ENCODE measurements around the gene C1R.

The C1R gene

DNA sequence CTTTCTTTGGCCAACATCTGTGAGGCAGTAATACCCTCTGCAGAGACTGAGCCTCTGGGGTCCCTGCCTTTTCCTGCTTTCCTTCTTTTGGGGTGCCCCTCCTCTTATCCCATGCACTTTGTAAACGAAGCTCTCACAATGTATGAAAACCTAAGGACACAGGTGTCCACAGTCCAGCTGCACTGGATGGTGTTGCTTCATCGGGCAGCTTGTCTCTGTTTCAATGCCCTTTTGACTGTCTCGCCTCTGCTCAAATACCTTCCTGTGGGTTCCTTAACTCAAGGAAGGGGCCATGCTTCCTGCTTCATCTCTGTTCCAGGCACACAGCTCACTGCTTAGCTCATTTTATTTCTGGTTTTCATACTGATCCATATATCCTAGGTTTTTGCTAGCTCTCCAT is 10.3 kb upstream of the C1R start:
- no peak overlapping the region for H3K4me3 ChIP-seq (ENCODE audit: low read length)
- DNase-seq (ENCODE audit: low read depth, low spot score): no peak

DNA sequence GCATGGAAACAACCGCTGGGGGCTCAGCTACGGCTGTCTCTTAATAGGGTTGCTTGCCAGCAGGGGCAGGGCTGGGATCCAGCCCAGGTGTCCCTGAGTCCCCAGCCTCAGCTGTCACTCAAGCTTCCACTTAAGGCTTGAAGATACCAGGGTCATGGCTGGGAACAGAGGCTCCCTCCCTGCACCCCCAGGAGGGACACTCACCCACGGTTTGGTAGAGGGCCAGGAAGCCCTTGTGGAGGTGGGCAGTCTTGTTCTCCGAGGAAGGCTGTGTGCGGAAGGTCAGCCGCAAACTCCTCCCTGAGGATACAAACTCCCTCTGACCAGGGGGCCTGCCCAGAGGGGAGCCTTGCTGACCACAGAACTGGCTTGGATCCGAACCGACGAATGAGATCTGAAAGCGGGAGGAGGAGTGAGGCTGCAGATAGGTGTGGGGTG is 9.5 kb upstream of the C1R start:
- DNase-seq (ENCODE audit: low read depth, low spot score): no peak
- H3K4me3 ChIP-seq (ENCODE audit: low read length): no peak overlapping the region

DNA sequence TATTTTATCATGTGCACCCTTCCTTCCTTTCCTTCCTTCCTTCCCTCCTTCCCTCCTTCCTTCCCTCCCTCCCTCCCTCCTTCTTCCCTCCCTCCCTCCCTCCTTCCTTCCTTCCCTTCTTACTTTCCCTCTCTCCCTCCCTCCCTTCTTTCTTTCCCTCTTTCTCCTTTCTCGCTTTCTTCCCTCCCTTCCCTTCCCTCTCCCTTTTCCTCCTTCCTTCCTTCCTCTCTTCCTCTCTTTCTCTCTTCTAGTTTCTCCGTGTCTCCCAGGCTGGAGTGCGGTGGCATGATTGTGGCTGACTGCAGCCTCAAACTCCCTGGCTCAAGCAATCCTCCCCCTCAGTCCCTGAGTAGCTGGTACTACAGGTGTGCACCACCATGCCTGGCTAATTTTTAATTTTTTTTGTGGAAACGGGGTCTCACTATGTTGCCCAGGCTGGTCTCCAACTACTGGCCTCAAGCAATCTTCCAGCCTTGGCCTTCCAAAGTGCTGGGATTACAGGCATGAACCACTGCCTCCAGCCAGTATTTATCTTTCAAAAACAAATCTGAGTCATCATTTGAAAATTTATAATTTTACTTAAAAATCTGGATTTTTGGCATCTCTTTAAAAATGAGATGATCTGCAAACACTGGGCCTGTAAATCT is 8.9 kb upstream of the C1R start:
- no peak for DNase-seq (ENCODE audit: low read depth, low spot score)
- H3K4me3 ChIP-seq (ENCODE audit: low read length): no peak overlapping the region

DNA sequence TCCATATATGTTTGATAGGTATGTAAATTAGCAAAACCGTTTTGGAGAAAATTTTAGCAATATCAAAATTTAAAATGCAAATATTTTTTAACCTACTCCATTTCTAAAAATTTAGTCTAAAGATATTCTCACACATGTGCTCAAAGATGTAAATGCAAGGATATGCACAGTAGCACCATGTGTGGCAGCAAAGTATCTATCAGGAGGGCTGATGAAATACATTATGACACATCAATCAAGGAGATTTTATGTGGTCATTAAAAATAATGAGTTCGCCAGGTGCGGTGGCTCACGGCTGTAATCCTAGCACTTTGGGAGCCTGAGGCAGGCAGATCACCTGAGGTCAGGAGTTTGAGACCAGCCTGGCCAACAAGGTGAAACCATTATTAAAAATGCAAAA is 8.0 kb upstream of the C1R start:
- no peak overlapping the region for H3K4me3 ChIP-seq (ENCODE audit: low read length)
- DNase-seq (ENCODE audit: low read depth, low spot score): no peak

DNA sequence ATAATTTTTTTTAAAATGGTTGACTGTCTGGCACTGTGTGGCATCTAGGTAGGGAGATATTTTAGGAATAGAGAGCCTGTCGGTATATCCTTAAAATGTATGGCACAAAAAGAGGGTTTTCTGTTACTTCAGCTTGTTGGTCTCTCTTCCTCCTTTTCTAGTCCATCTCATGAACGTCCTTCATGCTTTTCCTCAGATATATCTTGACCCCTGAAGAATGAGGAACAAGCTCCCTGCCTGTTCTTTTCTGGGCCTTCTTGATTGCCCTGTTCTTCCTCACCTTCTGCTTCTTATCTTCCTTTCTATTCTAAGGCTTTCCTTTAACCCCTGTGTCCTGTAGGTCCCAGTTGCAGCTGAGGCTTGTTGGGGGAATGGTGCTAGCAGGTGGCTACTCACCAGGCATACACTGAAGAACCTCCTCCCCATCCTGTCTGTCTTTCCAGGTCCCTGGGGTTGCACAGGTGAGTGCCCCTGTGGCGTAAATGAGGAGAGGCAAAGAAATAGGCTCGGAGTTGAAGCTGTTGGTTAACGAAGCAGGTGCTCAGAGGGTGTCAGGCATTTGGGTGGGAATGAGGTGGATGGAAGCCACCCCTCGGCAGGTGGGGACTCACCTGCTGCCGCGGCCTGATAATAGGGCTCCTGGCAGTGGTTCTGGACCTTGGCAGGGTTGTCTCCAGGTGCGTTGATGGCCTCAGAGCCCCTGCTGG is 7.2 kb upstream of the C1R start:
- H3K4me3 ChIP-seq (ENCODE audit: low read length): no peak overlapping the region
- no peak for DNase-seq (ENCODE audit: low read depth, low spot score)

DNA sequence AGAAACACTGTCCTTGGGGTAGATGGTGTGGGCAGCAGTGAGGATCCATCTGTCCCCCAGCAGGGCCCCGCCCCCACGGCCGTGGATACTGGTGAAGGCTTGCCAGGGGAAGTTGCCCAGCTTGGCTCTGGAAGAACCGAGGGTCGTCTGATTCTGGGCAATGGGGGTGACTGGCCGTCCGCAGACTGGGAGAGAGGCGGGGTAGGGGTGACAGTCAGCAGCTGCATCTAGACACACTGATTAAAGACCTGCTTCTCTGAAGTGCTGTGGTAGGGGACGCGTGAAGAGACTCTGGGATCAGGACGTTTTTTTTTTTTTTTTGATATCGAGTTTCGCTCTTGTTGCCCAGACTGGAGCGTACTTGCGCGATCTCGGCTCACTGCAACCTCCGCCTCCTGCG is 4.7 kb upstream of the C1R start:
- no peak for DNase-seq (ENCODE audit: low read depth, low spot score)
- H3K4me3 ChIP-seq (ENCODE audit: low read length): no peak overlapping the region

DNA sequence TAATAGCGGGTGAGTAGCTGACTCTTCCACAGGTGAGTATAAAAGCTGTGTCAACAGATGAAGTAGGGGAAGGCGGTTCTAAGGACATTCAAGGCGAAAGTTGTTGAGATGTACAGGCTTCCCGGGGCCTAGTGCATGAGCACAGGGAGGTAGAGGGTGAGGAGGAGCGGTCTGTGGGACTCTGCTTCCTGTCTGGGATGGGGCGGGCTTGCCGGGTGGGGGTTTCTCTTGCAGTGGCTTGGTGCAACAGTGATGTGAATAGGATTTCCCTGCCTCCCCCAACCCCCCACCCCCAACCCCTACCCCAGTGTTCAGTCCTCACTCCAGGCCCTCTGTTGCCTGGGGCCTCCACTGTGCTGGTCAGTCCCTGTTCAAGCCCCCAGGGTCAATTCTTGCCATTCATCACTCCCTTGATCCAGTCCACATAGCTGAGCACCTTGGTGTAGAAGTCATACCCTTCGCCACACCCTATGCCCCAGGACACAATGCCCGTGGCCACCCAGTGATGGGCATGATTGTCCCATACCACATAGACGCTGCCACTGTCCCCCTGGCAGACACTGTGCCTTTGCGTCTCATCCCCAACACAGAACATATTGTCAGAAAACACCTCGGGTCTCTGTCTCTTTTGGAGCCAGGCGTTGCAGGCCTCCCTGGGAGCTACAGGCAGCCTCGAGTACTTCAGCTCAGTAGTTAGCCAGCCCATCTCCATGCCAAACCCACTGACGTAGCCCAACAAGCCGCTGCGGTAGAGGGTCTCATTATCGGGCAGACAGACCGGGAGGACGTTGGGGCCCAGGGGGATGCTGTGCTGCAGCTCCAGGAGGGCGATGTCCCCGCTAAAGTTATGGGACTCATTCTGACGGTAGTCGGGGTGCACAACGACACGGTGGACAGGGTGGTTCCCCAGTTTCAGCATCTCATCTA is 4.0 kb upstream of the C1R start:
- H3K4me3 ChIP-seq (ENCODE audit: low read length): no peak overlapping the region
- DNase-seq (ENCODE audit: low read depth, low spot score): no peak

DNA sequence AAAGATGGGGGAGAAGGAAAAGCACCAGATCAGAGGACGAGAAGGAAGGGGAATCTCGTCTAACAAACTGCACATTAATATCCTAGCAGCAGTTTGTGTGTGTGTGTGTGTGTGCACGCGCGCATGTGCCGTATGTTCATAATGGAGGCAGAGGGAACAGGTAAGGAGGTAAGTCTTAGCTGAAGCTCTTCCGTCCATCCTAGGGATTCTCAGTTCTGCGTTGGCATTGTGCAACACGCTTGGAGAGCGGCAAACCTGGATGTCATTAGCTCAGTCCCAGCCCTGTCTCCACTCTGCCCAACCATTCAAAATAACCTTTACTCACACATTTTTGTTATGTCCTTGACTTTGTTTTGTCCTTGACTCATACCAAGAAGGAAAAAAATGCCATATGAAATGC is 1.6 kb upstream of the C1R start:
- no peak overlapping the region for H3K4me3 ChIP-seq (ENCODE audit: low read length)
- no peak for DNase-seq (ENCODE audit: low read depth, low spot score)

DNA sequence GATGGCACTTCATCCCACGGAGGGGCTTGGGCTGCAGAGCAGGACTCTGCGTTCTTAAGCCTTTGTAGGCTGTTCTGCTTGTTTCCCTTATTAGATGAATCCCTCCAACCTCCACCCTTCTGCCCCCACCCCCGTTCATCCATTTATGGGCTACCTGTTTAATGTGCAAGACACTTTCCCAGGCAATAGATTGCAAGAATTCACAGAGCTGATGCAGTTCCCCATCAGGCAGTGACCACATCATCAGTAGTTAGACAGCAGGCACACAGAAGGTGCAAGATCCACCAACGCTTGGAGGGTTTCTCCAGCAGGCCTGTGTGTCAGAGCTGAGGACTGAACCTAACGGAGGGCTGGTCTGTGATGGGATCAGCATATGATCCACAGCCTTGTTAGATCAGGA is 1.2 kb upstream of the C1R start:
- no peak for DNase-seq (ENCODE audit: low read depth, low spot score)
- H3K4me3 ChIP-seq (ENCODE audit: low read length): no peak overlapping the region

DNA sequence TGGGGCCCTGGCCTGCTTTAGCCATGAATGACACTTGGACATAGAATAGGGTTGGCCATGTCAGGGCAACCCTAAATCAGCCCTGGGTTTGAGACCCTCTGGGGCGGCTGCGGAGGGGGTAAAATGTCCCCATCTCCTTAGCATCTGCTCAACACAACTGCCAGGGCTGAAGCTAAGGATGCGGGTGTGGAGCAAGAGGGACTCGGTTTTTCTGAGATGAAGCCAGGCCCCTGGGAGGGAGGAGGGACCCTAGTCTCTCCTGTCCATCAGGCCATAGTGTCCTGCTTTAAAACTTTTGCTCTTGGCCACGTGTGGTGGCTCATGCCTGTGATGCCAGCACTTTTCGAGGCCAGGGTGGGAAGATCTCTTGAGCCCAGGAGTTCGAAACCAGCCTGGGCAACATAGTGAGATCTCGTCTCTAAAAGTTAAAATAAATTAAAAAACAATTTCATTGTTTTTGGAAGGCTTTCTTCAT is 778 bp upstream of the C1R start:
- no peak for DNase-seq (ENCODE audit: low read depth, low spot score)
- no peak overlapping the region for H3K4me3 ChIP-seq (ENCODE audit: low read length)

DNA sequence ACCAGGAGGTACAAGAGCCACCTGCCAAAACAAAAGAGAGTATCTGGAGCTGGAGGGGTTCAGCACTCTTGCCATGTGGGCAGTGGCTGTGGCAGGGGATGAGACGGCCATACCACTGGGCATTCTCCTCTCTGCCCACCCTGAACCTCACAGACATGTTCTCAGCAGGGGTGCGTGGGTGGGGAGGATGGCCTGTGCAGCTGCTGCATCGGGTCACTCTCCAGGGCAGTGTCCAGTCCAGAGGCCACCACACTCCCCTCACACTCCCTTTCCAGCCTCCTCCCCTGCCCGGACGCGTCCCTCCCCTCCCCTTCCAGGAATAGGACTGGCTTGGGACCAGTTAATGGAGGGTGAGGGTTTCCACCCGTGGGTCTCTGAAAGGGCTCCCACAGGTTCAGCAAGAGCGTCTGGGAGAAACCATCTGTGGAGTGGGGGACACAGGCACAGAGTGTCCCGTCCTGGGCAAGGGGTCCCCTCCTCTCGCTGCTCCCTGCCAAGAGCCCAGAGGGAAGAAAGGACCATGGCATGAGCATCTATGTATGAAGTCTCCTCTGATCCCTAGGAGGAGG is 501 bp downstream of the C1R start:
- H3K4me3 ChIP-seq (ENCODE audit: low read length): no peak overlapping the region
- DNase-seq (ENCODE audit: low read depth, low spot score): no peak

DNA sequence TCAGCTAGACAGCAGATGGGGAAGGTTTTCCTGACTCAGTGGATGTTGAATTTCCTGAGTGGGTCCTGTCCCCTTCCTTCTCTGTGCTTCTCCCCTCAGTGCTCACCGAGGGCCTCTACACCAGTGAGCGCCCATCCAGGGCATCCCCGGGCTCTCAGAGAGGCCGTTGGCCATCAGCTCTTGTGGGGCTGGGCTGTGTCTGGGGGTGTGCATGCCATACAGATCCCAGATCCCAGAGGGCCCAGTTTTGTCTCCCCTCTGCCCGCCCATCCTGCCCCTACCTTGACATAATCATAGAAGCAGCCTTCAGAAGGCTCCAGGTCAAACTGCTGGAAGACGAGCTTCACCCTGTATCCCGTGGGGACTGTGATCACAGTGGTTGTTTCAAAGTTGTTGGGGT is 1.1 kb downstream of the C1R start:
- H3K4me3 ChIP-seq (ENCODE audit: low read length): no peak overlapping the region
- no peak for DNase-seq (ENCODE audit: low read depth, low spot score)

DNA sequence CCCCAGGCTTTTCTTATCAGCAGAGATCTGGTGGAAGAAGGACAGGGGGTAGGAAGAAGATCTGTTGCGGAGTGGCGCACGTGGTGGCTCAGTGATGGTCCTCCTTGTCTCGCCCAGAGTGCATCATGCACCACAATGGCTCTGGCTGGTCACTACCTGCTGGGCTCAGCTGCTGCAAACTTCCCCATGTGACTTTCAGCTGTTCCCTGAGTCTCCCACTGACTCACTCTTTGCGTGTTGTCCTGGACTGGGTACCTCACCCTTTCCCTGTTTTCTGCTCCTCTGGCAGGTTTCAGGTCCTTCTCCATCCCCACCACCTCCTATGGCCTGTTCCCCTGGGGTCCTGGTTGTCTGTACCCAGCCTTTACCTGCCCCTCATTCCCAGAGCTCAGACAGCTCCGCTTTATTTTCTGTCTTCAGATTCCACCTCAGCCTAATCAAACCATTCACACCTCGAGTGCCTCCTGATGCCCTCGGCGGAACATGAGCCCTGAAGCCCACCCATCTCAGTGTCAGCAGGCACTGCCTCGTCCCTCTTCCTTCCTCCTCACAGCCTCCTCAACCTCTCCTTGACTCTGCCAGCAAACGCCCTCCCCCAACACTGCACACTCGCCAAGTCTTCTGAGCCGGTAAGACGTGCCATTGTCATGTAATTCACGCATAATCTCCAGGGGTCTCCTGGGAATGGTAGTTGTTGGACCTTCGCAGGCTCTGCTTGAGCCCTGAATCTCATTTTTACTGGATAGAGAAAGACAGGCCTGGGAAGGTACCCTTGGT is 1.8 kb downstream of the C1R start:
- H3K4me3 ChIP-seq (ENCODE audit: low read length): no peak overlapping the region
- DNase-seq (ENCODE audit: low read depth, low spot score): no peak

DNA sequence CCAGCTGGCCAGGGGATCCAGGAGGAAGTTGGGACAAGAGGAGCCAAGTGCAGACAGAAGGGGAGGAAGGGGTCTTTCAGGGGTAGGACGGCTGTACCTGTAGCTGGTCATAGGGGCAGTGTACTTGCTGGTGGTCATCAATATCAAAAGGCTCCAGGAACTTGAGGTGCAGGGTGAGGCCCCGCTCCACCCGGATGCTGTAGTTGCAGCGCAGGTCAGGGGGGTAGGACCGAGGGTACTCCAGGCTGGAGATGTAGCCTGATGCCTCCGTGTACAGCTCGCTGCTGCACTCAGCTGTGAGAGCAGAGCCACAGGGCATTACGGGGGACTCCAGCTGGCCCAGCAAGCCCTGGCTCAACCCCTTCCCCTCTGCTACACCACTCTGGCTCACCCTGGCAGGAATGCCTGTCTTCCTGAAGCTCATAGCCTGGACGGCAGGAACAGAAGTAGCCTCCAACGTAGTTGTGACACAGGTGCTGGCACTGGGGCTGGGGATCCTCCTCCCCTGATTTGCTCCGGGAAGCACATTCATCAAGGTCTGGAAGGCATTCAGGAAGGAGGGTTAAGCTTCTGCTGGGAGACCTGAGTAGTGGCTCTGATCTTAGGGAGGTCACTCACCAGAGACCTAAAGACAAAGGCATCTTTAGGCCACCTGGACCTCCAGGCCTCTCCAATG is 2.9 kb downstream of the C1R start:
- no peak for DNase-seq (ENCODE audit: low read depth, low spot score)
- H3K4me3 ChIP-seq (ENCODE audit: low read length): no peak overlapping the region

DNA sequence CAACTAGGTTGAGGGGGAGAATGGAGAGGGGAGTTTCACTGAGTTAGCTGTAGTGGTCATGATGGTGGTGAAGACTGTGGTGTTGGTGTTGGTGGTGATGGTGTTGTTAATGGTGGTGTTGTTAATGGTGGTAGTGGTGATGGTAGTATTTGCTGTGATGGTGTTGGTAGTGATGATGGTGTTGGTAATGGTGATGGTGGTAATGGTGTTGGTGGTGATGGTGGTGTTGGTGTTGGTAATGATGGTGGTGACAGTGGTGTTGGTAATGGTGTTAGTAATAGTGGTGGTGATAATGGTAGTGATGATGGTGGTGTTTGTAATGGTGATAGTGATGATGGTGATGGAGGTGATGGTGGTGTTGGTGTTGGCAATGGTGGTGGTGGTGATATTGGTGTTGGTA is 9.1 kb downstream of the C1R start:
- H3K4me3 ChIP-seq (ENCODE audit: low read length): no peak overlapping the region
- DNase-seq (ENCODE audit: low read depth, low spot score): no peak

DNA sequence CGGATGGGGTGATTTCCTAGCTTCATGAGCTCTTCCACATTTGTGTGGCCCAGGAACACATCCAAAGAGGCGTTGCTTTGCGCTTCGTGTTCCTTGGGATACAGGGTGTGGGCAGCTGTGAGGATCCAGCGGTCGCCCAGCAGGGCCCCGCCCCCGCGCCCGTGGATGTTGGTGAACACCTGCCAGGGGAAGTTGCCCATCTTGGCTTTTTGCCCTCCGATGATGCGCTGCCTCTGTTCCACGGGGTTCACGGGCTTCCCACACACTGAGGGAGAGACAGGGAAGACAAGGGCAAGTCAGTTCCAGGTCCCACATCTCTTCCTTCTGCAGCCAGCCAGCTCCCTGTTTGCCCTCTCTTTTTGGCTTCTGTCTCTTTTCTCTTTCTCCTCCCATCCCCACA is 11.2 kb downstream of the C1R start:
- DNase-seq (ENCODE audit: low read depth, low spot score): no peak
- no peak overlapping the region for H3K4me3 ChIP-seq (ENCODE audit: low read length)

DNA sequence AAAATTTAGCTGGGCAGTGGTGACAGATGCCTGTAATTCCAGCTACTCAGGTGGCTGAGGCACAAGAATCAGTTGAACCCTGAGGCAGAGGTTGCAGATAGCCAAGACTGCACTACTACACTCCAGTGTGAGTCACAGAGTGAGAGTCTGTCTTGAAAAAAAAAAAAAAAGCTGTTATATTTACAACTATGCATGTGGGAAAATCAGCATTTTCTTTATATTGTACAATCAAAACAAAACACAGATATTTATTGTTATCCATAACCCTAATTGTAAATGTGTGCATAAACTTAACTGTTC is 12.5 kb downstream of the C1R start:
- no peak for DNase-seq (ENCODE audit: low read depth, low spot score)
- no peak overlapping the region for H3K4me3 ChIP-seq (ENCODE audit: low read length)

DNA sequence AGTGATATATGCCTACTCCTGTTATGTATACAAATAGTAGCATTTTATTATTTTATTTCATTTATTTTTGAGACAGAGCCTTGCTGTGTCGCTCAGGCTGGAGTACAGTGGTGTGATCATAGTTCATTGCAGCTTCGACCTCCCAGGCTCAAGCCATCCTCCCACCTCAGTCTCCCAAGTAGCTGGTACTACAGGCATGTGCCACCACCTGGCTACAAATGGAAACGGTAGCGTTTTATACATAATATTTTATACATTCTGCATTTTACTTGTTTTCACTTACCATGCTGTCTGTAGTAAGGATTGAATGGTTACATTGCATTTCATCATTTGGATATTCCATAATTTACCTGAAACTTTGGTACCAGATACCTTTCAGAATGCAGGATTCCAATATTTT is 14.1 kb downstream of the C1R start:
- no peak overlapping the region for H3K4me3 ChIP-seq (ENCODE audit: low read length)
- no peak for DNase-seq (ENCODE audit: low read depth, low spot score)

DNA sequence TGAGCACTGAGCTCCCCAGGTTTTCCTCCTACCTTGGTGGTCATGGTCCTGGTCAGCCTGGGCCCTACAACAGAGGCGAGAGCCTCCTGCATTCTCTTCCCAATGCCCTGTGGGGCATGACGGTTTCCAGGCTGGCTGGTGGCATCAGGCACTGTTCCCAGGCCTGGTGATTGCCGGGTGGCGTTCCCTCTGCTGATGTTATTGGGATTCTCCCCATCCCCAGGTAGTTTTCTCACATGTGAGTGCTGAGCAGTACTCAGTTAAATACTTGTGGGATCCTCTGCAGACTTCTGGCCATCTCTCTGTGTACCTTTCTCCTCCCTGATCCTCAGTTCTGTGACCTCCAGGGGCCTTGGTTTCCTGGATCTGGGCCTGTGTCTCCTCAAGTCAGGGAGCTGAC is 15.8 kb downstream of the C1R start:
- no peak overlapping the region for H3K4me3 ChIP-seq (ENCODE audit: low read length)
- no peak for DNase-seq (ENCODE audit: low read depth, low spot score)

Data from Jurkat, Clone E6-1 (cell line).